Liver (tissue), 9 donors: ENCODE data around the gene M1AP. TPM values are rescaled to one million over a fixed set of nuclear protein-coding genes. Genes with fewer than 3 reads are reported as not detected.

Experiments used
- DNase-seq: peaks from one replicate; pipeline ENCODE4 v3.0.0-alpha.2; 2017; ENCODE audit warnings: low spot score
- H3K27ac ChIP-seq, 2 donors: one replicate each; pipeline ENCODE4 v1.7.0; 2013; ENCODE audit warnings: inconsistent platforms in 2 of 2, low read length in 2 of 2, control low read depth in 1 of 2, low read depth in 1 of 2, mild to moderate bottlenecking in 1 of 2
- H3K27me3 ChIP-seq, 4 donors: one replicate each; pipeline versions ENCODE4 v1.6.1 to v1.7.0; 2013; ENCODE audit warnings: low read length in 3 of 4, inconsistent platforms in 1 of 4, mild to moderate bottlenecking in 1 of 4, moderate library complexity in 1 of 4; ENCODE audit not compliant: control insufficient read depth in 4 of 4, insufficient read depth in 4 of 4
- H3K36me3 ChIP-seq, 4 donors: one replicate each; pipeline versions ENCODE4 v1.6.1 to v1.7.0; 2013; ENCODE audit warnings: low read length in 3 of 4, mild to moderate bottlenecking in 3 of 4, low read depth in 1 of 4, moderate library complexity in 1 of 4; ENCODE audit not compliant: control insufficient read depth in 4 of 4, insufficient read depth in 3 of 4
- H3K4me1 ChIP-seq, 4 donors: one replicate each; pipeline versions ENCODE4 v1.6.1 to v1.7.0; 2013; ENCODE audit warnings: low read length in 3 of 4, mild to moderate bottlenecking in 3 of 4, moderate library complexity in 1 of 4; ENCODE audit not compliant: control insufficient read depth in 4 of 4, insufficient read depth in 4 of 4
- H3K4me3 ChIP-seq, 3 donors: one replicate each; pipeline versions ENCODE4 v1.6.1 to v1.7.0; 2013; ENCODE audit warnings: low read length in 3 of 3, control low read depth in 1 of 3, low read depth in 1 of 3, mild to moderate bottlenecking in 1 of 3
- H3K9ac ChIP-seq, 2 donors: one replicate each; pipeline ENCODE4 v1.7.0; 2013; ENCODE audit warnings: low read length in 2 of 2, mild to moderate bottlenecking in 2 of 2, moderate library complexity in 2 of 2, control low read depth in 1 of 2, low read depth in 1 of 2
- H3K9me3 ChIP-seq, 4 donors: one replicate each; pipeline versions ENCODE4 v1.6.1 to v1.7.0; 2013; ENCODE audit warnings: low read length in 3 of 4; ENCODE audit not compliant: control insufficient read depth in 4 of 4
- EGR1 ChIP-seq, 2 donors: IDR thresholded peaks; 2 replicates each; pipeline ENCODE4 v1.6.1; 2016 to 2018; ENCODE audit warnings: antibody characterized with exemption in 2 of 2, low read depth in 2 of 2
- FOXA1 ChIP-seq: IDR thresholded peaks from 2 replicates; pipeline ENCODE4 v1.6.1; 2016; ENCODE audit warnings: antibody characterized with exemption
- FOXA2 ChIP-seq: IDR thresholded peaks from 2 replicates; pipeline ENCODE4 v1.6.1; 2016; ENCODE audit warnings: antibody characterized with exemption
- HNF4A ChIP-seq, 2 donors: conservative IDR thresholded peaks; 2 replicates each; pipeline ENCODE4 v1.6.1; 2016; ENCODE audit warnings: antibody characterized with exemption in 2 of 2, mild to moderate bottlenecking in 2 of 2
- HNF4G ChIP-seq: IDR thresholded peaks from 2 replicates; pipeline ENCODE4 v1.6.1; 2016; ENCODE audit warnings: antibody characterized with exemption
- JUND ChIP-seq, 2 donors: IDR thresholded peaks; 2 replicates each; pipeline ENCODE4 v1.6.1; 2016; ENCODE audit warnings: antibody characterized with exemption in 2 of 2
- NR2F2 ChIP-seq: IDR thresholded peaks from 2 replicates; pipeline ENCODE4 v1.6.1; 2016; ENCODE audit warnings: antibody characterized with exemption
- RAD21 ChIP-seq, 2 donors: IDR thresholded peaks; 2 replicates each; pipeline ENCODE4 v1.6.1; 2016; ENCODE audit warnings: antibody characterized with exemption in 2 of 2, mild to moderate bottlenecking in 2 of 2
- RXRA ChIP-seq, 2 donors: IDR thresholded peaks; 2 replicates each; pipeline ENCODE4 v1.6.1; 2017 to 2018; ENCODE audit warnings: antibody characterized with exemption in 2 of 2, mild to moderate bottlenecking in 1 of 2
- TAF1 ChIP-seq: conservative IDR thresholded peaks from 2 replicates; pipeline ENCODE4 v1.6.1; 2016; ENCODE audit warnings: antibody characterized with exemption, mild to moderate bottlenecking
- YY1 ChIP-seq: IDR thresholded peaks from 2 replicates; pipeline ENCODE4 v1.6.1; 2016; ENCODE audit warnings: antibody characterized with exemption, mild to moderate bottlenecking
- WGBS: extraction: QIAGEN DNeasy Blood & Tissue Kit; methylation state at CpG from one replicate; pipeline ENCODE4 v1.1.7; 2013; 5-methylcytosine and 5-hydroxymethylcytosine counted together
- polyA plus RNA-seq, 2 donors: library from polyadenylated mRNA; stranded (reverse) in 1 of 2; unstranded in 1 of 2; fragments of 200-250 nt in 1 of 2; fragments of >200 nt in 1 of 2; fragmentation: Nextera tagmentation in 1 of 2; extraction: Ambion mirVana in 1 of 2; gene quantifications; one replicate each; pipeline versions ENCODE4 v1.2.1 to v1.2.3, GENCODE V29; 2013 to 2015
- total RNA-seq, 2 donors: library from RNA; depleted of rRNA; stranded (reverse); fragments of >200 nt; gene quantifications; one replicate each; pipeline ENCODE4 v1.2.3, GENCODE V29; 2014
- TF ChIP-seq, protein P1 (sequence below): IDR thresholded peaks from 2 replicates; pipeline ENCODE4 v1.6.1; 2016; ENCODE audit warnings: antibody characterized with exemption
- TF ChIP-seq, protein P2 (sequence below): IDR thresholded peaks from 2 replicates; pipeline ENCODE4 v1.6.1; 2016; ENCODE audit warnings: antibody characterized with exemption
- TF ChIP-seq, protein P3 (sequence below): IDR thresholded peaks from 2 replicates; pipeline ENCODE4 v1.6.1; 2016; ENCODE audit warnings: antibody characterized with exemption
- TF ChIP-seq, protein P4 (sequence below): IDR thresholded peaks from 2 replicates; pipeline ENCODE4 v1.6.1; 2016; ENCODE audit warnings: antibody characterized with exemption, mild to moderate bottlenecking
- TF ChIP-seq, protein P5 (sequence below): fragments of 150-350 bp; IDR thresholded peaks from 2 replicates; pipeline ENCODE4 v1.5.1; 2017; ENCODE audit warnings: improper control_type of control experiment, low read depth, low read length; ENCODE audit not compliant: missing input control
- donor health status: healthy.
- donor health status: healthy.
- donor health status: healthy.
- donor health status: healthy.
- donor health status: healthy.

Gene M1AP
- total and polyA plus RNA-seq, 4 donors, result under 0.01 to 0.38 (median 0.08) TPM

DNA sequence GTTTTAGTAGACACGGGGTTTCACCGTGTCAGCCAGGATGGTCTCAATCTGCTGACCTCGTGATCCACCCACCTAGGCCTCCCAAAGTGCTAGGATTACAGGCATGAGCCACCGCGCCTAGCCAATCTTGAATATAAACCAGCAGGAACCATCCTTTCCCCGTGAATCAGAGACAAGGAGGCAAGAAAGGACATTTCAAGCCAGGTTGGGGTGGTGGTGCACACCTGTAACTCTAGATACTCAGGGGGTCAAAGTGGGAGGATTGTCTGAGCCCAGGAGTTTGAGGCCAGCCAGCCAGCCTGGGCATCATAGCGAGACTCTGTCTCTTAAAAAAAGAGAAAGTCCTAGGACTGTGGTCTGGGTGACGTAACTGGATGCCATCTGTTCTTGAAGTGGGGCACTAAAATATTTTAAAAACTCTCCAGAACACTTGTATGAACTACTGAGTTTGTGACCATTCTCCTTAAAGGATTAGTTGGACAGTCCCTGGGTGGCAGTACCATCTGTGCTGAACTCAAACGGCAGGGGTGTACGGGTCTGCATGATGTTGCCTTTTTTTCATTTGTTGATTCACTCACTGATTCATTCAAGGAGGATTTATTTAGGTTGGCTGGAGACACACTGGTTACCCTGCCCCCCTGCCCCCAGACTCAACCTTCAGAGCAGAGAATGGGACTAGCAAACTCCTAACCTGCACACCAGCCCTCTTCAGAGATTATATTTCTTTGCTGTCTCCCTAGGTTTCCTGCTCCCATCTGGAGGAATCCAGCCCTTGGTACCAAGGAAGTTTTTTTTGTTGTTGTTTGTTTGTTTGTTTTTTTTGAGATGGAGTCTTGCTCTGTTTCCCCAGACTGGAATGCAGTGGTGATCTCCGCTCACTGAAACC is 136.8 kb downstream of the M1AP start:
- no peak overlapping the region for H3K27ac ChIP-seq
- no peak for DNase-seq
- H3K9me3 ChIP-seq, result no peaks in the 10 kb centered on the region
- H3K9ac ChIP-seq, result no peak overlapping the region
- WGBS, result 36% methylated on average over 11 of the region's 11 CpGs
- peaks cover 7 to 20% (median 10%) of the 10 kb centered on the region in 4 donors for H3K27me3 ChIP-seq
- H3K4me1 ChIP-seq, result peaks cover 16 to 31% (median 21%) of the 10 kb centered on the region in 4 donors
- no peak overlapping the region for H3K4me3 ChIP-seq
- H3K36me3 ChIP-seq, result no peaks in the 10 kb centered on the region
- TF ChIP-seq, protein P1, sequence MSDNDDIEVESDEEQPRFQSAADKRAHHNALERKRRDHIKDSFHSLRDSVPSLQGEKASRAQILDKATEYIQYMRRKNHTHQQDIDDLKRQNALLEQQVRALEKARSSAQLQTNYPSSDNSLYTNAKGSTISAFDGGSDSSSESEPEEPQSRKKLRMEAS, result no peak
- TF ChIP-seq RXRA (IDR thresholded peaks at IDR 0.05), result no peak
- no peak for TF ChIP-seq JUND (IDR thresholded peaks at IDR 0.05)
- TF ChIP-seq, protein P2, sequence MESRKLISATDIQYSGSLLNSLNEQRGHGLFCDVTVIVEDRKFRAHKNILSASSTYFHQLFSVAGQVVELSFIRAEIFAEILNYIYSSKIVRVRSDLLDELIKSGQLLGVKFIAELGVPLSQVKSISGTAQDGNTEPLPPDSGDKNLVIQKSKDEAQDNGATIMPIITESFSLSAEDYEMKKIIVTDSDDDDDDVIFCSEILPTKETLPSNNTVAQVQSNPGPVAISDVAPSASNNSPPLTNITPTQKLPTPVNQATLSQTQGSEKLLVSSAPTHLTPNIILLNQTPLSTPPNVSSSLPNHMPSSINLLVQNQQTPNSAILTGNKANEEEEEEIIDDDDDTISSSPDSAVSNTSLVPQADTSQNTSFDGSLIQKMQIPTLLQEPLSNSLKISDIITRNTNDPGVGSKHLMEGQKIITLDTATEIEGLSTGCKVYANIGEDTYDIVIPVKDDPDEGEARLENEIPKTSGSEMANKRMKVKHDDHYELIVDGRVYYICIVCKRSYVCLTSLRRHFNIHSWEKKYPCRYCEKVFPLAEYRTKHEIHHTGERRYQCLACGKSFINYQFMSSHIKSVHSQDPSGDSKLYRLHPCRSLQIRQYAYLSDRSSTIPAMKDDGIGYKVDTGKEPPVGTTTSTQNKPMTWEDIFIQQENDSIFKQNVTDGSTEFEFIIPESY, result no peak
- TF ChIP-seq, protein P3, sequence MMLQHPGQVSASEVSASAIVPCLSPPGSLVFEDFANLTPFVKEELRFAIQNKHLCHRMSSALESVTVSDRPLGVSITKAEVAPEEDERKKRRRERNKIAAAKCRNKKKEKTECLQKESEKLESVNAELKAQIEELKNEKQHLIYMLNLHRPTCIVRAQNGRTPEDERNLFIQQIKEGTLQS, result no peak
- TF ChIP-seq NR2F2, result no peak
- TF ChIP-seq HNF4G, result no peak
- no peak for TF ChIP-seq HNF4A (conservative IDR thresholded peaks at IDR 0.05)
- TF ChIP-seq, protein P4, sequence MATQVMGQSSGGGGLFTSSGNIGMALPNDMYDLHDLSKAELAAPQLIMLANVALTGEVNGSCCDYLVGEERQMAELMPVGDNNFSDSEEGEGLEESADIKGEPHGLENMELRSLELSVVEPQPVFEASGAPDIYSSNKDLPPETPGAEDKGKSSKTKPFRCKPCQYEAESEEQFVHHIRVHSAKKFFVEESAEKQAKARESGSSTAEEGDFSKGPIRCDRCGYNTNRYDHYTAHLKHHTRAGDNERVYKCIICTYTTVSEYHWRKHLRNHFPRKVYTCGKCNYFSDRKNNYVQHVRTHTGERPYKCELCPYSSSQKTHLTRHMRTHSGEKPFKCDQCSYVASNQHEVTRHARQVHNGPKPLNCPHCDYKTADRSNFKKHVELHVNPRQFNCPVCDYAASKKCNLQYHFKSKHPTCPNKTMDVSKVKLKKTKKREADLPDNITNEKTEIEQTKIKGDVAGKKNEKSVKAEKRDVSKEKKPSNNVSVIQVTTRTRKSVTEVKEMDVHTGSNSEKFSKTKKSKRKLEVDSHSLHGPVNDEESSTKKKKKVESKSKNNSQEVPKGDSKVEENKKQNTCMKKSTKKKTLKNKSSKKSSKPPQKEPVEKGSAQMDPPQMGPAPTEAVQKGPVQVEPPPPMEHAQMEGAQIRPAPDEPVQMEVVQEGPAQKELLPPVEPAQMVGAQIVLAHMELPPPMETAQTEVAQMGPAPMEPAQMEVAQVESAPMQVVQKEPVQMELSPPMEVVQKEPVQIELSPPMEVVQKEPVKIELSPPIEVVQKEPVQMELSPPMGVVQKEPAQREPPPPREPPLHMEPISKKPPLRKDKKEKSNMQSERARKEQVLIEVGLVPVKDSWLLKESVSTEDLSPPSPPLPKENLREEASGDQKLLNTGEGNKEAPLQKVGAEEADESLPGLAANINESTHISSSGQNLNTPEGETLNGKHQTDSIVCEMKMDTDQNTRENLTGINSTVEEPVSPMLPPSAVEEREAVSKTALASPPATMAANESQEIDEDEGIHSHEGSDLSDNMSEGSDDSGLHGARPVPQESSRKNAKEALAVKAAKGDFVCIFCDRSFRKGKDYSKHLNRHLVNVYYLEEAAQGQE, result no peak
- TF ChIP-seq FOXA1, result no peak
- no peak for TF ChIP-seq TAF1
- no peak for TF ChIP-seq RAD21 (IDR thresholded peaks at IDR 0.05)
- TF ChIP-seq, protein P5, sequence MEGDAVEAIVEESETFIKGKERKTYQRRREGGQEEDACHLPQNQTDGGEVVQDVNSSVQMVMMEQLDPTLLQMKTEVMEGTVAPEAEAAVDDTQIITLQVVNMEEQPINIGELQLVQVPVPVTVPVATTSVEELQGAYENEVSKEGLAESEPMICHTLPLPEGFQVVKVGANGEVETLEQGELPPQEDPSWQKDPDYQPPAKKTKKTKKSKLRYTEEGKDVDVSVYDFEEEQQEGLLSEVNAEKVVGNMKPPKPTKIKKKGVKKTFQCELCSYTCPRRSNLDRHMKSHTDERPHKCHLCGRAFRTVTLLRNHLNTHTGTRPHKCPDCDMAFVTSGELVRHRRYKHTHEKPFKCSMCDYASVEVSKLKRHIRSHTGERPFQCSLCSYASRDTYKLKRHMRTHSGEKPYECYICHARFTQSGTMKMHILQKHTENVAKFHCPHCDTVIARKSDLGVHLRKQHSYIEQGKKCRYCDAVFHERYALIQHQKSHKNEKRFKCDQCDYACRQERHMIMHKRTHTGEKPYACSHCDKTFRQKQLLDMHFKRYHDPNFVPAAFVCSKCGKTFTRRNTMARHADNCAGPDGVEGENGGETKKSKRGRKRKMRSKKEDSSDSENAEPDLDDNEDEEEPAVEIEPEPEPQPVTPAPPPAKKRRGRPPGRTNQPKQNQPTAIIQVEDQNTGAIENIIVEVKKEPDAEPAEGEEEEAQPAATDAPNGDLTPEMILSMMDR, result no peak
- no peak for TF ChIP-seq YY1
- TF ChIP-seq FOXA2, result no peak
- TF ChIP-seq EGR1 (IDR thresholded peaks at IDR 0.05; ENCODE audit: low read depth in 2 of 2), result no peak
